ENCODE data around the gene GSPT2.

- TF ChIP-seq CTCF (IDR thresholded peaks at IDR 0.05) = no peak
- no peak for TF ChIP-seq POLR2AphosphoS5 (IDR thresholded peaks at IDR 0.05)
- TF ChIP-seq POLR2A (IDR thresholded peaks at IDR 0.05) = no peak
- no peak for TF ChIP-seq EP300 (IDR thresholded peaks at IDR 0.05)
Measured at GRCh38 chrX:51742586-51742985, 656 bp upstream of the GSPT2 start.
